CD4-positive, alpha-beta T cell (primary cell): ENCODE measurements around the gene GNAS-AS1. TPM values are rescaled to one million over a fixed set of nuclear protein-coding genes. Genes with fewer than 3 reads are reported as not detected.

ENCODE experiments used
- ATAC-seq: fragments of 200-7000 bp; cut with Tn5 transposase; one replicate; pipeline ENCODE4 v1.10.0; 2022; ENCODE audit warnings: mild to moderate bottlenecking; ENCODE audit not compliant: poor library complexity
- CTCF ChIA-PET: fragments of 350-600 bp; sonication (Branson Sonifier 250); formaldehyde crosslinking; loops from one replicate; lab custom pipeline; 2021; ENCODE audit warnings: antibody characterized with exemption, inconsistent platforms; lab: Charles Lee
- POLR2A ChIA-PET: fragments of 350-600 bp; sonication (Branson Sonifier 250); formaldehyde crosslinking; loops from one replicate; lab custom pipeline; 2021; ENCODE audit warnings: antibody characterized with exemption, inconsistent platforms; lab: Charles Lee
- DNase-seq, 14 experiments: peaks; one replicate each; pipeline ENCODE4 v3.0.0-alpha.2; 2013 to 2020; ENCODE audit warnings: mixed read lengths in 2 of 14
- H3K27ac ChIP-seq, 2 donors: one replicate each; pipeline versions ENCODE4 v1.5.1 to v1.7.0; 2013; ENCODE audit warnings: low read length in 2 of 2, low read depth in 1 of 2, mild to moderate bottlenecking in 1 of 2
- H3K27me3 ChIP-seq, 2 experiments: 1 replicate in 1 of 2; 2 replicates in 1 of 2; pipeline versions ENCODE4 v1.6.1 to v1.7.0; 2013; ENCODE audit warnings: low read length in 2 of 2, control low read depth in 1 of 2, mild to moderate bottlenecking in 1 of 2, moderate library complexity in 1 of 2; ENCODE audit not compliant: insufficient read depth in 2 of 2, control insufficient read depth in 1 of 2
- H3K36me3 ChIP-seq: one replicate; pipeline ENCODE4 v1.6.1; 2013; ENCODE audit warnings: low read length, control low read depth; ENCODE audit not compliant: insufficient read depth
- H3K4me1 ChIP-seq: one replicate; pipeline ENCODE4 v1.6.1; 2013; ENCODE audit warnings: low read length, control low read depth; ENCODE audit not compliant: insufficient read depth
- H3K4me3 ChIP-seq: one replicate; pipeline ENCODE4 v1.5.1; 2013; ENCODE audit warnings: mild to moderate bottlenecking, low read length, moderate library complexity
- H3K9me3 ChIP-seq, 2 experiments: 1 replicate in 1 of 2; 2 replicates in 1 of 2; pipeline versions ENCODE4 v1.6.1 to v1.7.0; 2013; ENCODE audit warnings: low read length in 2 of 2, mild to moderate bottlenecking in 2 of 2, control low read depth in 1 of 2, moderate library complexity in 1 of 2; ENCODE audit not compliant: control insufficient read depth in 1 of 2, insufficient read depth in 1 of 2
- H3K27ac Mint-ChIP-seq: one replicate; pipeline ENCODE4 v1.8.0; 2020; ENCODE audit warnings: mixed read lengths
- H3K27me3 Mint-ChIP-seq: one replicate; pipeline ENCODE4 v1.8.0; 2021; ENCODE audit warnings: mixed read lengths
- H3K36me3 Mint-ChIP-seq: one replicate; pipeline ENCODE4 v1.8.0; 2021; ENCODE audit warnings: low read depth, mixed read lengths
- H3K4me1 Mint-ChIP-seq: one replicate; pipeline ENCODE4 v1.8.0; 2021; ENCODE audit warnings: low read depth, mixed read lengths
- H3K4me3 Mint-ChIP-seq: one replicate; pipeline ENCODE4 v1.8.0; 2020; ENCODE audit warnings: mild to moderate bottlenecking, mixed read lengths
- H3K9me3 Mint-ChIP-seq: one replicate; pipeline ENCODE4 v1.8.0; 2020; ENCODE audit warnings: mixed read lengths
- intact Hi-C, 2 experiments: fragments of 100-400 bp; cut with DNase I in 1 of 2; cut with micrococcal nuclease in 1 of 2; formaldehyde crosslinking; loops; one replicate each; pipeline versions ENCODE4 v1.15.1 to v1.9.0; 2023 to 2025; cut with DNase I, micrococcal nuclease
- total RNA-seq, 174 experiments: library from RNA in 2 of 174; stranded (reverse) in 2 of 174; gene quantifications; one replicate each; pipeline ENCODE4 v1.2.3 and lab custom pipeline; 2021 to 2026
- TF ChIP-seq, protein P1 (sequence below): fragments of 200-600 bp; IDR thresholded peaks from one replicate; pipeline ENCODE4 v1.8.0; 2022; ENCODE audit warnings: antibody characterized with exemption, mild to moderate bottlenecking

GNAS-AS1 gene
- total RNA-seq, 2 experiments from 2014 or later, result not detected

DNA sequence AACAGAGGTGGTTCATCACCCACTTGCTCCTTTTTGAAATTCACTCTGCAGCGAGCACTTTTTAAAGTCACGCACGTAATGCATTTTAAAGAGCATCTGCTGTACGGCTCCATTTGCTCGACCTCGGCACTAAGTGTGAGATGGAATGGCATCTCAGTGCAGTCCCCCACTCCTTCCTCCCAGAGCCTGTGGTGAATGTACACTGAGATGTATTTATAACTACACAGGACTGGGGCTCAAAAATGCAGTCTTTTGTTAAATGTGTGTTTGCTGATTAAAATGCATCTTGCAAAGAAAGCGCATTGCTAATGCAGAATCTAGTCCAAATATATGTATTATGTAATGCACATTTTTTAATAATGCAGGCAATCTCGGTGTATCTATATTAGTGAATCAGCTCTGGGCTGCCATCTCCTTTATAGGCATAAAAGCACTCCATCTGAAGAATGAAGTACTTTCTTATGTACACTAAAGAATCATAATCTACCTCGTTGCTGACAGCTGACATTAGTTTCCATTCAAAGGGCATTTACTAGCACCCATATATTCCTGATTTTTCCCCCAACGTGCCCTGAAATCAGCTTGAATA lies 14.0 kb downstream of the GNAS-AS1 start:
- peaks cover 74% of the 10 kb centered on the region for H3K27me3 Mint-ChIP-seq
- peaks cover 0 to 23% of the 10 kb centered on the region in 2 experiments for H3K9me3 ChIP-seq
- intact Hi-C loops, result loop anchor here (5.0 kb wide), 2 partner anchors 184 to 599 kb away; partner anchors contain the start of gene STX16 (in 1 of the 2)

DNA sequence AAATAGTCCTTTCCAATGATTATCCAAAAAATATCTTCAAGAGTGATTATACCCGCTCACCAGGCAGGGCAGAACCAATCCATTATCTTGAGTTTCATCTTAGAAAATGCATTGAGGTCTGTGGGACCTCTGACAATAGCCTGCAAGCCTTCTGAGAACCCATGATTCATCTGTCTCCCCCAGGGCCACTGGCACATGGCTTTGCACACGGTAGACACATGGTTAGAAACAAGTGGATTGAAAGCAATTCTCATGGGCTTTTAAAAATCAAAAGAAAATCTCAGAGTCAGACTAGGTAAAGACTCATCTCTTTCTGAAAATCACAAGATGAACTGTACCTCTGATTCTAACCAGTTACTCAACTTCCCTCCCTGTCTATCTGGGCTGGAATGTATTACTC lies 15.5 kb downstream of the GNAS-AS1 start:
- H3K4me3 Mint-ChIP-seq, result no peak overlapping the region
- intact Hi-C loops, result loop anchor here (5.0 kb wide), 2 partner anchors 183 to 598 kb away; partner anchors contain the start of gene STX16 (in 1 of the 2)
- Histone ChIP-seq H3K27me3 (peaks cover 9 to 21% of the 10 kb centered on the region in 2 experiments), H3K9me3 (peaks cover 0 to 10% of the 10 kb centered on the region in 2 experiments), H3K4me3 (no peak overlapping the region), H3K4me1 (peaks cover 8% of the 10 kb centered on the region), H3K36me3 (no peaks in the 10 kb centered on the region), H3K27ac (no peak overlapping the region)
- DNase-seq (no peak), ATAC-seq (no peak)
- H3K27me3 Mint-ChIP-seq, result peaks cover 65% of the 10 kb centered on the region
- TF ChIP-seq, protein P1, sequence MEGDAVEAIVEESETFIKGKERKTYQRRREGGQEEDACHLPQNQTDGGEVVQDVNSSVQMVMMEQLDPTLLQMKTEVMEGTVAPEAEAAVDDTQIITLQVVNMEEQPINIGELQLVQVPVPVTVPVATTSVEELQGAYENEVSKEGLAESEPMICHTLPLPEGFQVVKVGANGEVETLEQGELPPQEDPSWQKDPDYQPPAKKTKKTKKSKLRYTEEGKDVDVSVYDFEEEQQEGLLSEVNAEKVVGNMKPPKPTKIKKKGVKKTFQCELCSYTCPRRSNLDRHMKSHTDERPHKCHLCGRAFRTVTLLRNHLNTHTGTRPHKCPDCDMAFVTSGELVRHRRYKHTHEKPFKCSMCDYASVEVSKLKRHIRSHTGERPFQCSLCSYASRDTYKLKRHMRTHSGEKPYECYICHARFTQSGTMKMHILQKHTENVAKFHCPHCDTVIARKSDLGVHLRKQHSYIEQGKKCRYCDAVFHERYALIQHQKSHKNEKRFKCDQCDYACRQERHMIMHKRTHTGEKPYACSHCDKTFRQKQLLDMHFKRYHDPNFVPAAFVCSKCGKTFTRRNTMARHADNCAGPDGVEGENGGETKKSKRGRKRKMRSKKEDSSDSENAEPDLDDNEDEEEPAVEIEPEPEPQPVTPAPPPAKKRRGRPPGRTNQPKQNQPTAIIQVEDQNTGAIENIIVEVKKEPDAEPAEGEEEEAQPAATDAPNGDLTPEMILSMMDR, result no peak
- H3K27ac Mint-ChIP-seq, result no peak overlapping the region
- H3K9me3 Mint-ChIP-seq, result no peaks in the 10 kb centered on the region
- CTCF ChIA-PET, result no interaction called here
- POLR2A ChIA-PET, result no interaction called here
- H3K4me1 Mint-ChIP-seq, result peaks cover 4% of the 10 kb centered on the region
- H3K36me3 Mint-ChIP-seq, result no peaks in the 10 kb centered on the region

More for the DNA sequence above, 14.0 kb downstream of the GNAS-AS1 start:
- Mint-ChIP-seq H3K4me1 (peaks cover 5% of the 10 kb centered on the region), H3K36me3 (no peaks in the 10 kb centered on the region), H3K27ac (no peak overlapping the region), H3K4me3 (no peak overlapping the region), H3K9me3 (no peaks in the 10 kb centered on the region)
- TF ChIP-seq, protein P1, result no peak
- Histone ChIP-seq H3K27me3 (peaks cover 9 to 25% of the 10 kb centered on the region in 2 experiments), H3K4me3 (no peak overlapping the region), H3K4me1 (peaks cover 11% of the 10 kb centered on the region), H3K36me3 (no peaks in the 10 kb centered on the region), H3K27ac (no peak overlapping the region)
- CTCF ChIA-PET, result no interaction called here
- ATAC-seq, result no peak
- POLR2A ChIA-PET, result no interaction called here
- DNase-seq, result no peak

DNA sequence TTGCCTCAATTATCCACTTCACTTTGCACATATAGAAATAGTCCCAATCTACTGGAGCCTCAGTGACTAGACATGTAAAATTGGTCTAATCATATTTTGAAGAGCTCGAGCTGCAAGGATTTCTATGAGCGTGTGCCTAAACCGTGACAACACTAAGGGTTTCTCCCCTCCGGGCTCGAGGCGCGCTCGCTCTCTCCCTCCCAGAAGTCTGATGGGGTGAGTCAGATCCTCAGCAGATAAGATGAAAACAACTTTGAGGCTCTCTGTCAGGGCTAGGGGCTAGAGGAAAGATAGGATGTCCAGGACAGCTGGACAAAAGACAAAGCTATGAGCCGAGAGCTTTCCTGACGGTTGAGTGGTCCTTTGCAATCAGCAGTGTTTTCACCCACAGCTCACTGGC lies 16.8 kb downstream of the GNAS-AS1 start:
- peaks cover 54% of the 10 kb centered on the region for H3K27me3 Mint-ChIP-seq

More for the DNA sequence above, 16.8 kb downstream of the GNAS-AS1 start:
- Mint-ChIP-seq H3K27ac (no peak overlapping the region), H3K36me3 (no peaks in the 10 kb centered on the region), H3K9me3 (no peaks in the 10 kb centered on the region), H3K4me1 (no peaks in the 10 kb centered on the region), H3K4me3 (no peak overlapping the region)
- ChIA-PET CTCF (no interaction called here), POLR2A (no interaction called here)
- DNase-seq (no peak), ATAC-seq (no peak)
- intact Hi-C loops, result no loop called here
- Histone ChIP-seq H3K27me3 (peaks cover 7 to 12% of the 10 kb centered on the region in 2 experiments), H3K9me3 (no peaks in the 10 kb centered on the region), H3K4me1 (no peaks in the 10 kb centered on the region), H3K27ac (no peak overlapping the region), H3K4me3 (no peak overlapping the region), H3K36me3 (no peaks in the 10 kb centered on the region)
- TF ChIP-seq, protein P1, result no peak
